B cell (primary cell): ENCODE results near the gene DKKL1. TPM values are rescaled to one million over a fixed set of nuclear protein-coding genes. Genes with fewer than 3 reads are reported as not detected.

Source experiments
- ATAC-seq: fragments of 200-7000 bp; cut with Tn5 transposase; one replicate; pipeline ENCODE4 v1.10.0; 2021; ENCODE audit warnings: low read depth, mild to moderate bottlenecking, moderate number of reproducible peaks, moderate library complexity
- CTCF ChIA-PET: fragments of 350-600 bp; sonication (Branson Sonifier 250); formaldehyde crosslinking; loops from one replicate; lab custom pipeline; 2021; ENCODE audit warnings: antibody characterized with exemption, inconsistent platforms; lab: Charles Lee
- POLR2A ChIA-PET: fragments of 350-600 bp; sonication (Branson Sonifier 250); formaldehyde crosslinking; loops from one replicate; lab custom pipeline; 2021; ENCODE audit warnings: antibody characterized with exemption; lab: Charles Lee
- DNase-seq: peaks from one replicate; pipeline ENCODE4 v3.0.0; 2013
- H2AFZ ChIP-seq: 2 replicates; pipeline ENCODE4 v1.6.1; 2012; ENCODE audit warnings: mild to moderate bottlenecking, low read depth, low read length; ENCODE audit not compliant: insufficient read depth, poor library complexity, severe bottlenecking
- H3K27ac ChIP-seq, 2 donors: 1 replicate in 1 of 2; 2 replicates in 1 of 2; pipeline ENCODE4 v1.5.1; 2012 to 2013; ENCODE audit warnings: low read length in 2 of 2, mild to moderate bottlenecking in 2 of 2, moderate library complexity in 1 of 2
- H3K27me3 ChIP-seq, 4 experiments: fragments of 200-600 bp in 1 of 4; sonication (generic) in 1 of 4; replicated peaks in 1 of 4; 1 replicate in 2 of 4; 2 replicates in 2 of 4; pipeline versions ENCODE4 v1.6.1 to v1.7.0; 2013 to 2016; ENCODE audit warnings: low read length in 3 of 4, mild to moderate bottlenecking in 2 of 4, mixed read lengths in 1 of 4, moderate library complexity in 1 of 4; ENCODE audit not compliant: insufficient read depth in 4 of 4, control insufficient read depth in 3 of 4; ENCODE audit errors: control extremely low read depth in 1 of 4
- H3K36me3 ChIP-seq, 2 experiments: replicated peaks in 1 of 2; 1 replicate in 1 of 2; 2 replicates in 1 of 2; pipeline versions ENCODE4 v1.6.1 to v1.7.1; 2013; ENCODE audit warnings: low read length in 1 of 2; ENCODE audit not compliant: insufficient read depth in 2 of 2, control insufficient read depth in 1 of 2; ENCODE audit errors: control extremely low read depth in 1 of 2, extremely low read depth in 1 of 2
- H3K4me1 ChIP-seq, 2 donors: fragments of 200-600 bp in 1 of 2; sonication (generic) in 1 of 2; 1 replicate in 1 of 2; 2 replicates in 1 of 2; pipeline versions ENCODE4 v1.5.1 to v1.6.1; 2013 to 2017; ENCODE audit warnings: low read length in 2 of 2; ENCODE audit not compliant: control insufficient read depth in 2 of 2, insufficient read depth in 2 of 2
- H3K4me2 ChIP-seq: replicated peaks from 2 replicates; pipeline ENCODE3; 2012; ENCODE audit warnings: mild to moderate bottlenecking, low read depth, low read length; ENCODE audit not compliant: poor library complexity, severe bottlenecking
- H3K4me3 ChIP-seq, 5 experiments: fragments of 200-600 bp in 1 of 5; sonication (generic) in 1 of 5; 1 replicate in 3 of 5; 2 replicates in 2 of 5; pipeline versions ENCODE4 v1.5.1 to v1.7.0; 2011 to 2016; ENCODE audit warnings: low read length in 4 of 5, mild to moderate bottlenecking in 4 of 5, low read depth in 2 of 5, control low read depth in 1 of 5, moderate library complexity in 1 of 5; ENCODE audit not compliant: insufficient read depth in 1 of 5; ENCODE audit errors: control extremely low read depth in 1 of 5, extremely low read depth in 1 of 5
- H3K79me2 ChIP-seq: fragments of 200-600 bp; sonication (generic); one replicate; pipeline ENCODE4 v1.6.0; 2016; ENCODE audit warnings: low read length; ENCODE audit not compliant: control insufficient read depth, insufficient read depth
- H3K9ac ChIP-seq: fragments of 200-600 bp; sonication (generic); 2 replicates; pipeline ENCODE4 v1.6.1; 2017; ENCODE audit warnings: mild to moderate bottlenecking, low read length, moderate library complexity
- H3K9me3 ChIP-seq, 3 donors: one replicate each; pipeline versions ENCODE4 v1.6.1 to v1.7.1; 2013; ENCODE audit warnings: low read length in 2 of 3; ENCODE audit not compliant: control insufficient read depth in 2 of 3, insufficient read depth in 1 of 3; ENCODE audit errors: control extremely low read depth in 1 of 3
- H4K20me1 ChIP-seq: 2 replicates; pipeline ENCODE4 v1.6.0; 2012; ENCODE audit warnings: mild to moderate bottlenecking, low read length; ENCODE audit not compliant: insufficient read depth, control insufficient read depth, poor library complexity, severe bottlenecking
- H3K27ac Mint-ChIP-seq: one replicate; pipeline ENCODE4 v1.8.0; 2021; ENCODE audit warnings: mixed read lengths
- H3K27me3 Mint-ChIP-seq: one replicate; pipeline ENCODE4 v1.8.0; 2021; ENCODE audit warnings: mixed read lengths
- H3K4me1 Mint-ChIP-seq: one replicate; pipeline ENCODE4 v1.8.0; 2021; ENCODE audit warnings: mixed read lengths
- H3K4me3 Mint-ChIP-seq: one replicate; pipeline ENCODE4 v1.8.0; 2021; ENCODE audit warnings: mixed read lengths
- H3K9me3 Mint-ChIP-seq: one replicate; pipeline ENCODE4 v1.8.0; 2022; ENCODE audit warnings: mixed read lengths; ENCODE audit not compliant: insufficient read depth
- EZH2 ChIP-seq: IDR thresholded peaks from 2 replicates; pipeline ENCODE4 v1.6.1; 2012; ENCODE audit warnings: borderline replicate concordance, low read depth, mild to moderate bottlenecking, moderate library complexity, low read length; ENCODE audit not compliant: insufficient read depth, poor library complexity, severe bottlenecking
- intact Hi-C: fragments of 100-400 bp; cut with micrococcal nuclease; formaldehyde crosslinking; loops from one replicate; pipeline ENCODE4 v1.10.0; 2022
- polyA plus RNA-seq: library from polyadenylated mRNA; depleted of rRNA; stranded (reverse); fragments of >200 nt; gene quantifications from 2 replicates; pipeline ENCODE4 v1.2.3, GENCODE V29; 2012
- total RNA-seq, 2 donors: library from RNA; stranded (reverse); fragments of 120-200 nt in 1 of 2; gene quantifications; 1 replicate in 1 of 2; 2 replicates in 1 of 2; pipeline versions ENCODE4 v1.2.3 to v1.2.4, GENCODE V29; 2013 to 2022
- TF ChIP-seq, protein P1 (sequence below): fragments of 200-600 bp; IDR thresholded peaks from one replicate; pipeline ENCODE4 v1.8.0; 2022; ENCODE audit warnings: antibody characterized with exemption, mild to moderate bottlenecking

The DKKL1 gene
- total and polyA plus RNA-seq, 2 donors (not counting 1 experiment from before 2014, with no cell fraction given): 1.2 to 1.6 TPM

GRCh38 chr19:49318296-49318695 is 45.4 kb upstream of the DKKL1 start:
- peaks cover 7% of the 10 kb centered on the region for H3K9me3 Mint-ChIP-seq
- H3K4me1 Mint-ChIP-seq: peaks cover 41% of the 10 kb centered on the region
- DNase-seq (no peak), ATAC-seq (no peak)
- Histone ChIP-seq H3K4me3 (no peak overlapping the region), H3K4me2 (no peak overlapping the region), H3K79me2 (peaks cover 62% of the 10 kb centered on the region), H3K9me3 (peaks cover 12 to 30% (median 22%) of the 10 kb centered on the region in 3 donors), H3K36me3 (peaks cover 7 to 13% of the 10 kb centered on the region in 2 experiments), H2AFZ (no peak overlapping the region), H3K27me3 (no peaks in the 10 kb centered on the region), H3K9ac (no peak overlapping the region), H3K4me1 (peaks cover 9 to 13% of the 10 kb centered on the region in 2 donors), H4K20me1 (no peaks in the 10 kb centered on the region), H3K27ac (no peak overlapping the region)
- no peak for TF ChIP-seq EZH2
- TF ChIP-seq, protein P1, sequence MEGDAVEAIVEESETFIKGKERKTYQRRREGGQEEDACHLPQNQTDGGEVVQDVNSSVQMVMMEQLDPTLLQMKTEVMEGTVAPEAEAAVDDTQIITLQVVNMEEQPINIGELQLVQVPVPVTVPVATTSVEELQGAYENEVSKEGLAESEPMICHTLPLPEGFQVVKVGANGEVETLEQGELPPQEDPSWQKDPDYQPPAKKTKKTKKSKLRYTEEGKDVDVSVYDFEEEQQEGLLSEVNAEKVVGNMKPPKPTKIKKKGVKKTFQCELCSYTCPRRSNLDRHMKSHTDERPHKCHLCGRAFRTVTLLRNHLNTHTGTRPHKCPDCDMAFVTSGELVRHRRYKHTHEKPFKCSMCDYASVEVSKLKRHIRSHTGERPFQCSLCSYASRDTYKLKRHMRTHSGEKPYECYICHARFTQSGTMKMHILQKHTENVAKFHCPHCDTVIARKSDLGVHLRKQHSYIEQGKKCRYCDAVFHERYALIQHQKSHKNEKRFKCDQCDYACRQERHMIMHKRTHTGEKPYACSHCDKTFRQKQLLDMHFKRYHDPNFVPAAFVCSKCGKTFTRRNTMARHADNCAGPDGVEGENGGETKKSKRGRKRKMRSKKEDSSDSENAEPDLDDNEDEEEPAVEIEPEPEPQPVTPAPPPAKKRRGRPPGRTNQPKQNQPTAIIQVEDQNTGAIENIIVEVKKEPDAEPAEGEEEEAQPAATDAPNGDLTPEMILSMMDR: no peak
- CTCF ChIA-PET: interaction anchor here (0.7 to 2.9 kb wide), 8 partner anchors 10 to 171 kb away, joined by 3 to 9 read pairs (median 3); partner anchors contain the start of gene CD37
- H3K4me3 Mint-ChIP-seq: no peak overlapping the region
- H3K27me3 Mint-ChIP-seq: no peaks in the 10 kb centered on the region
- H3K27ac Mint-ChIP-seq: no peak overlapping the region
- POLR2A ChIA-PET: interaction anchor here (0.5 to 1.0 kb wide), 6 partner anchors 10 to 133 kb away, joined by 3 to 11 read pairs (median 4); no protein-coding TSS in a partner anchor
- intact Hi-C loops: no loop called here
